ENCODE data around the gene NIPAL3.

DNA sequence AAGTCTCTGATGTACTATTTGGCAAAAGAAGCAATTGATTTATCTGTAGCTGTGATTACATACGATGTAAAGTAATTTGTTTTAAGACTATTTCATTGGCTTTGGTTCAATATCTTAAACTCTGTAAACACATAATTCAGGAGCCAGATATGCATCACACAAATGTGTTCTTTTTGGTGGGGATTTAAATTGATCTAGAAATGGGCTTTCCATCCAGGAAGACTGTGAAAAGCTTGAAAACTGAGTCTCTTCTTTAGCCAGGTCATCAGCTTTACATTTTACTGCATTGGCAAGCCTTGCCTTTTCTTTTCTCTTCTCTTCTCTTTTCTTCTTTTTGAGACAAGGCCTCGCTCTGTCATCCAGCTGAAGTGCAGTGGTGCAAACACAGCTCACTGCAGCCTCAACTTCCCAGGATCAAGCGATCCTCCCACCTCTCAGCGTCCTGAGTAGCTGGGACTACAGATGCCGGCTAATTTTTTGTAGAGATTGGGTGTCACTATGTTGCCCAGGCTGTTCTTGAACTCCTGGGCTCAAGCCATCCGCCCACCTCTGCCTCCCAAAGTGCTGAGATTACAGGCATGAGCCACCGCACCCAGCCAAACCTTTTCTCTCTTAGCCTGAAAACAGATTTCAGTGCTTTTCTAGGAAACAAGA, 88.4 kb downstream of the NIPAL3 start:
- no peak for TF ChIP-seq CTCF (IDR thresholded peaks at IDR 0.05)
- TF ChIP-seq POLR2A (IDR thresholded peaks at IDR 0.05) = no peak
- no peak for TF ChIP-seq EP300 (IDR thresholded peaks at IDR 0.05)
